Natural killer cell (primary cell): ENCODE measurements around the gene SLC16A2. TPM values are rescaled to one million over a fixed set of nuclear protein-coding genes. Genes with fewer than 3 reads are reported as not detected.

ENCODE experiments used
- ATAC-seq, 3 donors: fragments of 150-1000 bp in 2 of 3; fragments of 200-7000 bp in 1 of 3; cut with Tn5 transposase; 1 replicate in 1 of 3; 2 replicates in 2 of 3; pipeline ENCODE4 v1.10.0; 2021; ENCODE audit warnings: mild to moderate bottlenecking in 2 of 3, moderate library complexity in 2 of 3
- DNase-seq, 2 donors: peaks; one replicate each; pipeline versions ENCODE4 v3.0.0 to v3.0.0-alpha.2; 2013 to 2021; ENCODE audit warnings: mixed read lengths in 1 of 2
- H3K27ac ChIP-seq: one replicate; pipeline ENCODE4 v1.5.1; 2013; ENCODE audit warnings: mild to moderate bottlenecking, low read length
- H3K27me3 ChIP-seq: one replicate; pipeline ENCODE4 v1.6.1; 2013; ENCODE audit warnings: low read length; ENCODE audit not compliant: control insufficient read depth, insufficient read depth
- H3K36me3 ChIP-seq: one replicate; pipeline ENCODE4 v1.6.1; 2013; ENCODE audit warnings: low read length; ENCODE audit not compliant: control insufficient read depth, insufficient read depth
- H3K4me1 ChIP-seq: one replicate; pipeline ENCODE4 v1.6.1; 2013; ENCODE audit warnings: low read length; ENCODE audit not compliant: control insufficient read depth, insufficient read depth
- H3K4me3 ChIP-seq: one replicate; pipeline ENCODE4 v1.5.1; 2013; ENCODE audit warnings: low read length
- H3K9me3 ChIP-seq: one replicate; pipeline ENCODE4 v1.6.1; 2013; ENCODE audit warnings: low read length; ENCODE audit not compliant: control insufficient read depth, insufficient read depth
- H3K27ac Mint-ChIP-seq, 2 donors: one replicate each; pipeline ENCODE4 v1.8.0; 2022; ENCODE audit warnings: mild to moderate bottlenecking in 2 of 2, mixed read lengths in 2 of 2, moderate library complexity in 1 of 2
- H3K27me3 Mint-ChIP-seq, 2 donors: one replicate each; pipeline ENCODE4 v1.8.0; 2022; ENCODE audit warnings: low read depth in 2 of 2, mixed read lengths in 2 of 2
- H3K36me3 Mint-ChIP-seq: one replicate; pipeline ENCODE4 v1.8.0; 2022; ENCODE audit warnings: mixed read lengths
- H3K4me1 Mint-ChIP-seq, 2 donors: one replicate each; pipeline ENCODE4 v1.8.0; 2022; ENCODE audit warnings: mixed read lengths in 2 of 2
- H3K4me3 Mint-ChIP-seq: one replicate; pipeline ENCODE4 v1.8.0; 2022; ENCODE audit warnings: mild to moderate bottlenecking, moderate library complexity, mixed read lengths
- H3K9me3 Mint-ChIP-seq, 2 donors: one replicate each; pipeline ENCODE4 v1.8.0; 2022; ENCODE audit warnings: mixed read lengths in 2 of 2
- WGBS: methylation state at CpG from one replicate; pipeline ENCODE4 v1.1.7; 2013; ENCODE audit warnings: missing lambda C conversion rate; ENCODE audit not compliant: insufficient coverage; 5-methylcytosine and 5-hydroxymethylcytosine counted together
- intact Hi-C: fragments of 100-400 bp; cut with micrococcal nuclease; formaldehyde crosslinking; loops from one replicate; pipeline ENCODE4 v1.14.2; 2022
- total RNA-seq, 4 donors: library from RNA; stranded (reverse); fragments of 120-200 nt in 1 of 4; gene quantifications; one replicate each; pipeline versions ENCODE4 v1.2.3 to v1.2.4, GENCODE V29; 2013 to 2022
- TF ChIP-seq, protein P1 (sequence below): fragments of 200-600 bp; IDR thresholded peaks from one replicate; pipeline ENCODE4 v1.8.0; 2022; ENCODE audit warnings: antibody characterized with exemption

The SLC16A2 gene
- total RNA-seq, 3 donors from 2014 or later (not counting 1 experiment from before 2014, with no cell fraction given), result not detected

DNA sequence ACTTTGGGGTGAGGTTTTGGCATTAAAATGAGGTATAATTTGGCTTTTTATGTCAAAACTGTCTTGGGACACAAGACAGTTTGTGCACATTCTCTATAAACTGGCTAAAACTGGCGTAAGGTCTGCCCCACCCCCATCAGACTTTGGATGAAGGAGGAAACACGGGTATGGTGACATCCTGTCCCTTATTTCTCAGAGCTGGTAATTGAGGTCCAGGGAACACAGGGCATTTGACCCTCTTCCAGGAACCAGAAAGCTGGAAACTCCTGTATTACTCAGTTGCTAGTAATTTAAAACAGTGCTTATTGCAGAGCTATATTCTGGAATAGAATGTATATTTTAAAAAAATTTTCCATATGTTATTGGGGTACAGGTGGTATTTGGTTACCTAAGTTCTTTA is 78.8 kb downstream of the SLC16A2 start:
- 67% methylated on average over 1 of the region's 2 CpGs for WGBS

DNA sequence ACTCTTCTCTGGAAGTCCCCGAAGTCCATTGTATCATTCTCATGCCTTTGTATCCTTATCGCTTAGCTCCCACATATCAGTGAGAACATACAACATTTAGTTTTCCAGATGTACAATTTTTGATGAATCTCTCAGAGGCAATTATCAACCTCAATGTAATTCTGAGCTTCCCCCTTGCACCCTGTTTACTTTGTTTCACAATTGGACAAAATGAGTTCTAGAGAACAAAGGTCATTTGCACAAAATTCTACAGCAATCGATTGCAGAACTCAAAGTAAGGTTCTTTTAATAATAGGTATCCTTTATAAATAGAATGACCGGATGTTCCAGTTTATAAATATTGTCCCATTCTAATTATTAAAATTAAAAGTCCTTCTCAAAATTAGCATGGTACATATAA is 79.3 kb downstream of the SLC16A2 start:
- ATAC-seq, result no peak
- Mint-ChIP-seq H3K9me3 (no peaks in the 10 kb centered on the region), H3K4me1 (no peaks in the 10 kb centered on the region), H3K36me3 (no peaks in the 10 kb centered on the region), H3K27me3 (no peaks in the 10 kb centered on the region), H3K27ac (no peak overlapping the region), H3K4me3 (no peak overlapping the region)
- no peaks in the 10 kb centered on the region for H3K36me3 ChIP-seq
- TF ChIP-seq, protein P1, sequence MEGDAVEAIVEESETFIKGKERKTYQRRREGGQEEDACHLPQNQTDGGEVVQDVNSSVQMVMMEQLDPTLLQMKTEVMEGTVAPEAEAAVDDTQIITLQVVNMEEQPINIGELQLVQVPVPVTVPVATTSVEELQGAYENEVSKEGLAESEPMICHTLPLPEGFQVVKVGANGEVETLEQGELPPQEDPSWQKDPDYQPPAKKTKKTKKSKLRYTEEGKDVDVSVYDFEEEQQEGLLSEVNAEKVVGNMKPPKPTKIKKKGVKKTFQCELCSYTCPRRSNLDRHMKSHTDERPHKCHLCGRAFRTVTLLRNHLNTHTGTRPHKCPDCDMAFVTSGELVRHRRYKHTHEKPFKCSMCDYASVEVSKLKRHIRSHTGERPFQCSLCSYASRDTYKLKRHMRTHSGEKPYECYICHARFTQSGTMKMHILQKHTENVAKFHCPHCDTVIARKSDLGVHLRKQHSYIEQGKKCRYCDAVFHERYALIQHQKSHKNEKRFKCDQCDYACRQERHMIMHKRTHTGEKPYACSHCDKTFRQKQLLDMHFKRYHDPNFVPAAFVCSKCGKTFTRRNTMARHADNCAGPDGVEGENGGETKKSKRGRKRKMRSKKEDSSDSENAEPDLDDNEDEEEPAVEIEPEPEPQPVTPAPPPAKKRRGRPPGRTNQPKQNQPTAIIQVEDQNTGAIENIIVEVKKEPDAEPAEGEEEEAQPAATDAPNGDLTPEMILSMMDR, result no peak
- H3K4me1 ChIP-seq, result no peaks in the 10 kb centered on the region
- no peak for DNase-seq
- WGBS, result 97% methylated on average over 2 of the region's 4 CpGs
- no peaks in the 10 kb centered on the region for H3K27me3 ChIP-seq
- no peak overlapping the region for H3K27ac ChIP-seq
- intact Hi-C loops, result no loop called here
- no peak overlapping the region for H3K4me3 ChIP-seq
- H3K9me3 ChIP-seq, result no peaks in the 10 kb centered on the region

More for the DNA sequence above, 78.8 kb downstream of the SLC16A2 start:
- H3K4me3 Mint-ChIP-seq, result no peak overlapping the region
- no peaks in the 10 kb centered on the region for H3K36me3 Mint-ChIP-seq
- ATAC-seq (no peak), DNase-seq (no peak)
- Histone ChIP-seq H3K36me3 (no peaks in the 10 kb centered on the region), H3K4me1 (no peaks in the 10 kb centered on the region), H3K4me3 (no peak overlapping the region), H3K27ac (no peak overlapping the region), H3K9me3 (no peaks in the 10 kb centered on the region), H3K27me3 (no peaks in the 10 kb centered on the region)
- H3K27me3 Mint-ChIP-seq, result no peaks in the 10 kb centered on the region
- no peak overlapping the region for H3K27ac Mint-ChIP-seq
- H3K4me1 Mint-ChIP-seq, result no peaks in the 10 kb centered on the region
- TF ChIP-seq, protein P1, result no peak
- no peaks in the 10 kb centered on the region for H3K9me3 Mint-ChIP-seq
- intact Hi-C loops, result no loop called here

DNA sequence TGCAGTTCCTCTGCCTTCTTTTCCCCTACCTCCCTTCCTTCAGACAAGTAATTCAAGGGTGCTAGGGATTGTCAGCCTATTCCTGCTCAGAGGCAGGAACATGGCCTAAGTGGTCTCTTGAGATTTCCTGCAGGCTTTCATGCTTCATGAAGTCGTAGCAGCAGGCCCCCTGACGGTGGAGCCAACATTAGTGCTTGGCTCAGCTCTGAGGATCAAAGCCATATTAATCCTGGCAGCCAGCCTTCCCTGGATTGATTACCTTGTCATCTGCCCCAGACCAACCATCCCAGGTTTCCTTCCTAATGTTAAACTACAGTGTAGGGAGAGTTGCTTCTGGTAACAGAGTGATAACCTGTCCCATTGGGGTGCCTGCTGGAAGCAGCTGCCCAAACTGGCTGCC is 84.1 kb downstream of the SLC16A2 start:
- DNase-seq (no peak), ATAC-seq (no peak)
- no peaks in the 10 kb centered on the region for H3K9me3 Mint-ChIP-seq
- Histone ChIP-seq H3K27me3 (no peaks in the 10 kb centered on the region), H3K4me1 (no peaks in the 10 kb centered on the region), H3K4me3 (no peak overlapping the region), H3K9me3 (no peaks in the 10 kb centered on the region), H3K27ac (no peak overlapping the region), H3K36me3 (no peaks in the 10 kb centered on the region)
- H3K36me3 Mint-ChIP-seq, result no peaks in the 10 kb centered on the region
- H3K4me1 Mint-ChIP-seq, result no peaks in the 10 kb centered on the region
- no peak overlapping the region for H3K4me3 Mint-ChIP-seq
- H3K27ac Mint-ChIP-seq, result no peak overlapping the region
- TF ChIP-seq, protein P1, result no peak
- H3K27me3 Mint-ChIP-seq, result no peaks in the 10 kb centered on the region
- intact Hi-C loops, result no loop called here
- WGBS, result 85% methylated on average over 2 of the region's 2 CpGs

DNA sequence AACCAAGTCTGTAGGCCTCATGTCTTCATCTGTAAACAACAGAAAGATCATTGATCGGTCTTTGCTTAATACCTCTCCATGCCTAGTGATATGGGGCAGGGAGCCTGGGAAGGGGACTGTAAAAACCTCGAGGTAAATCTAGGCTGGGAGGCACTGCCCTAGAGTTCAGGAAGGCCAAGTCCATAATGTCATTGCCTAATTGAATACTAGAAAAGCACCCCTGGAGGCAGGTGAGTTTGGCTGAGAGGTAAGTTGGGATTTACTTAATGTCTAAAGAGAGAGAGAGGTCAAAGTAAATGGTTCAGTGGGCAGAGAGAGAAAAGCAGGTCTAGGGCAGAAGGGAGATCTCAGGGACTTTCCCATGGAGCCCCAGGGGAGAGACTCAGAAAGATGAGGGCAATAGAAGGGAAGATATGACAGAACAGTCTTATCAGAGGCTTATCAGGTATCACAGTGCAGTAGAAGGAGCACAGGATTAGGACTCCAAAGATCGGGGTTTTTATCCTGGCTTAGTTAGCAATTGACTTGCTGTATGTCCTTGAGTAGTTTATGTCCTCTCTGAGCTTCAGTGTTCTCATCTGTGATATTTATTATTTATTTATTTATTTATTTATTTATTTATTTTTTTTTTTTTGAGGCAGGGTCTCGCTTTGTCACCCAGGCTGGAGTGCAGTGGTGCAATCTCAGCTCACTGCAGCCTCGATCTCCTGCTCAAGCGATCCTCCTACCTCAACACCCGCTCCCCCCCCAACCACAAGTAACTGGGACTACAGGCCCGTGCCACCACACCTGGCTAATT is 85.2 kb downstream of the SLC16A2 start:
- ATAC-seq (no peak), DNase-seq (no peak)
- H3K4me1 Mint-ChIP-seq, result no peaks in the 10 kb centered on the region
- no peak overlapping the region for H3K27ac Mint-ChIP-seq
- 84% methylated on average over 6 of the region's 8 CpGs for WGBS
- TF ChIP-seq, protein P1, result no peak
- no peaks in the 10 kb centered on the region for H3K27me3 Mint-ChIP-seq
- H3K36me3 Mint-ChIP-seq, result no peaks in the 10 kb centered on the region
- no peak overlapping the region for H3K4me3 ChIP-seq
- H3K27me3 ChIP-seq, result no peaks in the 10 kb centered on the region
- no peaks in the 10 kb centered on the region for H3K36me3 ChIP-seq
- intact Hi-C loops, result no loop called here
- H3K4me3 Mint-ChIP-seq, result no peak overlapping the region
- H3K27ac ChIP-seq, result no peak overlapping the region
- no peaks in the 10 kb centered on the region for H3K4me1 ChIP-seq
- no peaks in the 10 kb centered on the region for H3K9me3 Mint-ChIP-seq
- H3K9me3 ChIP-seq, result no peaks in the 10 kb centered on the region
